Right lobe of liver (tissue), 4 donors: ENCODE results near the gene SNX15.

Experiments
- CTCF ChIP-seq, 4 donors: fragments of 200-600 bp in 3 of 4; fragments of 450-650 bp in 1 of 4; IDR thresholded peaks; one replicate each; pipeline versions ENCODE4 v1.5.1 to v1.8.0; 2016 to 2022; ENCODE audit warnings: antibody characterized with exemption in 4 of 4, mild to moderate bottlenecking in 2 of 4
- POLR2A ChIP-seq: fragments of 450-650 bp; IDR thresholded peaks from one replicate; pipeline ENCODE4 v1.6.1; 2017; ENCODE audit warnings: antibody characterized with exemption, mild to moderate bottlenecking
- donor health status: DM: no; HTN: no; CAD: no.
- donor health status: DM: no; HTN: no; CAD: no.
- donor health status: DM: no; HTN: yes; CAD: no.

GRCh38 chr11:64996710-64997380 lies 30.4 kb upstream of the SNX15 start, which contains the start of gene BATF2:
- TF ChIP-seq CTCF (IDR thresholded peaks at IDR 0.05) (peak; percentile 47 to 59 (median 53)), POLR2A (peak; percentile 89)
